Activated CD4-positive, alpha-beta T cell treated with anti-CD3 and anti-CD28 coated beads, Interleukin-2, Interleukin-6, amounts not matched to agents 100 ng/mL and 50 ng/mL, durations not matched to agents 16 hours and 8 hours (primary cell): Measurements from ENCODE around the gene CST7.
"Not testable (repeated sequence)": the region's sequence is repeated elsewhere in the genome, so short reads cannot be mapped to it uniquely, and the experiment has no call there.

Experiments
- DNase-seq: peaks from one replicate; pipeline ENCODE4 v3.0.0-alpha.2; 2020

The CST7 gene

DNA sequence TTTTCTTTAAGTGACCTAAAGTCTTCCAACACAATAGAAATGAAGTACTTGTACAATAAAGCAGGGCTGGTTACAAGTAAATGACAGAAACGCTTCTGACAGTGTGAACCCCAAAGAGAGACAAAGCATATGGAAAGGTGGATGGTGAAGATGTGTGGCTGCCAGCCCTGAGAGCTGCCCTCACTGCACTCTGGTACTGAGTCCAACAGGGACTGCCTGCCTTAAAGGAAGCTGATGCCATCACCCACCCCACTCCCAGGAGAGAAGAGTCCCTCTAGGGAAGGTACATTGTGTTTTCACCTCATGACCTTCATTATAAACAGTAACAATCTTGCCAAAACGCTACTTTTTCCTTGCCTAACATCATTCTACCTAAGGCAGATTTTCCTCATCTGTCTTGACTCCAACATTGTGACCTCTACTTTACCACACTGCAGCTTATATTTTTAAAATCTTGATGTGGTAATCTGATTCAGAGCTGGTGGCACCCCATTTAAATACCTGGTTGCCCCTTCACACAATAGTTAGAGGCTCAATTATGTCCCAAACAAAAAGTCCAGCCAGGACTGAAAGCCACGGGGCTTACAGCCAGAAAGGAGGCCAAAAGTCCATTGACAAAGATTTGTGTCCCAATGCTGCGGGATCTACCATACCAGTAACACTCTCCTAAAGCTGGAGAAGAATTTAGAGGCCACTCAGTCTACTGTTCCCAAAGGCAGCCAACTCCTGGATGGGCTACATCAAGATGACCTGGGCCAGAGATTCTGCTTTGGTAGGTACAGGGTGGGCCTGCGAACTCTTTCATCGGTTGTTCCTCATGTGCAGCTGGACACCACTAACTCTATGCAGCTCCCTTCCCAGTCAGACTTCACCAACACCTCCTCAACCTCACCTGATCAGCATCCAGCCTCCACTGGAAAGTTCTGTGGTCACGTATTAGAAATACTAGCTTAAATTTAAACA is 39.1 kb downstream of the CST7 start:
- DNase-seq, result no peak

DNA sequence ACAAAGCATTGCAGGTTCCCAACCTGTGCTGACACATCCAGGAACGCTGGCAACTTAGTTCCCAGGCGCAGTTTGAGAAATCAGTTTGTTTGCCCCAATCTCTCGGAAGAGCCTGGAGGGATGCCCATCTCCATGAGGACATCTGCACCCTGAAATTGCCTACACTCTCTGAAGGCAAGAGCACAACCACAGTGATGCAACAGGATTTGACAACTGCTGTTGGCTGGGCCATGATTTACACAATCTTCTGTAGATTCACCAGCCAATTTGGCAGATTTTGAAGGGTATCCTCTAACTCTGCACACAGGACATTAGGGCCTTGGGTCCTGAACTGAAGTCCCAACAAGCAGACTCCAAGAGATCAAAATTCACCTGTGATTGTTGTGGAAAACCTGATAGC is 40.1 kb downstream of the CST7 start:
- DNase-seq, result no peak

DNA sequence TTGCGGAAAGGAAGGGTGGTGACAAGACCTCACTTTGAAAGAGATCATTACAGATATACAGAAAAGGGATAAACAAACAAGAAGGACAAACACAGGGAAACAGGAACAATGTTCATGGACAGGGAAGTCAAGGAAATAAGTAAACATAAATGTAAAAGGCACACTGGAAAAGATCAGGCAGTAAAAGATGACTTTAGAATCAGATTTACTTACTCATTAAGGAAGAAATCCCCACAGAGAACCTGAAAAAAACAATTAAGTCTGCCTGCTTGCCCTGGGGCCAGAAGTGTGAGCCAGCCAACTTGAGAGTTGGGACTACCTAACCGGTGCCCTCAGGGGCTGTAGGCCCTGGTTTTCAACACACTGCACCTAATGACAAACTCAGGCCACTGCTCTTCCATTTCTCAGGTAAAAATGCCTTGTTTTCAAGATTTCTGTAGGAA is 41.8 kb downstream of the CST7 start:
- no peak for DNase-seq

DNA sequence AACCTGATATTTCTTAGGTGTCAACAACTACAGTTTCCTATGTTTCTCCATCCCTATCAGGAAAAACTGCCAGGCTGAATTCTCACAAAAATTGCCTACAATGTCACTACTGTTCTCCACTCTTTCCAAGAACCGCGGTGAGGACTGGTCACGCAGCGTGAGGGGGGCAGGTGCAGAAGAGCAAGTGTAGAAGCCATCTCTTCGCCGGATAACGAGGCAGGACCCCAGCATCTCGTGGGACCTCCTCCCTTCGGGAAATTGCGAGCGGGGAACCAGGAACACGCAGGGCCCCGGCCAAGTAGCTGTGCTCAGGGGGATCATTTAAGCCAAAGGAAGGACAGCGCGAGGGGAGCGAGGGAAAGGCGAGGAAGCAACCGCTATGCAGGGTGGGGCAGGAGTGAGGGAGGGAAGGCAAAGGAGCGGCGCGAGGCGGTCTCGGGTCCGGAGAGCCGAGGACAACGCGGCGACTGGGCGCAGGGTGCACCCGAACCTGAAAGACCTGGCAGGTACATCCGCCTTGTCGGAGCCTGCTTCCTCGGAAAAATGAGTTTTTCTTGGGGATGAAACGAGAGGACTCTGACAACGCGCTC is 42.9 kb downstream of the CST7 start:
- peak; percentile 21 for DNase-seq

DNA sequence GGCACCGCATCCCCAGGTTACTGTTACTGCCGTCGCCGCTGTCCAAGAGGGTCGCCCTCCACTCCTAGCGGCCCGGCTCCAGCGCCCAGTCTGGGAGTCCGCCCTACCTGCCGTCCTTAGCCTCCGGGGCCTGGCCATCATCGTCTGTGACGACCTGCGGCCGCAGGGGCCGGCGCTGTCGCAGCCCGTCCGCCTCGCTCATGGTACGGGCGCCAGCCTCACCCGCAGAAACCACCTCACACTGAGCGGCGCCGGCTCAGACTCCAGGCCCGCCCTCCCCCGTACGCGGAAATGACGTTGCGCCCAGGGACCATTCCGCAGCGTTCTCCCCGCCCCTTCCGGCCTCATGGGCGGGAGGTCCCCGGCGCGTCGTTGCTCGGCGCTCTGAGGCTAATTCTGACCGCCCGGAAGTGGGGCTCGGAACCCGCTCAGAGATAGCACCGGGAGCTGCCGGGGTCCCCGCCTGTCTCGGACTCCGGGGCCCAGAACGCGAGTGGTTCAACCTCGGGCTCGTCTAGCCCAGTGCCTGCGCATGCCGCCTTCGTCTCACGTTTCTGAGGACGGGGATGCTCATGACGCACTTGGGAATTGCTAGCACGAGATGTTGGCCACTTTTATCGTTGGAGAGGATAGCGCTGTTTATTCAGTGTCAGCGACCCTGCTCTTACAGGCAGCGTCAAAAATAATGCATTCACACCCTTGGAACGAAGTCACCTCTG is 43.6 kb downstream of the CST7 start, which contains the start of gene APMAP:
Gene APMAP (minus strand): TSS at position 265 of the 719 bp plus-strand sequence. CDS start 63 bp downstream, at position 202.
- DNase-seq, result peak; percentile 97

DNA sequence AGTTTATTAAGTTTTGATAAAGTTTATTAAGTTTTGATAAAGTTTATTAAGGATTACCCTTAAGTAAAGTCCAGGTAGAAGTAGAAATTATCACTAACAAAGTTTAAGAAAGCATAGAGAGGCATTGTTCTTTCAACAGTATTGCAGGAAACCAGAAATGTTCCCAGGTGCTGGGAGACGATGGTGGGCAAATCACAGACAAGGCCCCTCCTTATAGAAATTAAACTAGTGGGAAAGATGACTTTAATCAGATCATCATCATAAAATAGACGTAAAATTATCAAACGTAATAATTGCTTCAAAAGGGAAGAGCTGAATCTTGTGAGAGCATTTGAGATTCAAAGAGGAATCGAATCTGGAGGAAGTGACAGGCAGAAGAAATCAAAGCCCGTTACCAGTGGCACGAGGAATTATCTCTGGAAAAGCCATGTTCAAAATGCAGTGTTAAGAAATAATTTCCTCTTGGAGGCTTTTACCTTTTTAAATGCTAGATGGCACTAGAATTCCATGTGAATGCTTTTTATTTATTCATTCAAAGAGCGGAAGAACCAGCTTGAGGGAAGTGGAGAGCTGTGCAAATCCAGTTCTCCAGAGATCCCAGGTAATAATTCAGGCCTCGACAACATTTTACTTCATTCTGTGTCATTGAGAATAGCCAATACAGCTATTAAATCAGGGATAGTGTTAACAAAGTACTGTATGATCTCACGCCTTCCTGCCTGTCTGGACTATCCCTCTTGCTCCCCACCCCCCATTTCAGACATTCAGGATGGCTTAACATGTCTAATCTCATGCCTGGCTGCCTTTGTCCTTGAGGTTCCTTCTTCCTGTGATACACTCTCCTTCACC is 44.5 kb downstream of the CST7 start:
- DNase-seq, result no peak

DNA sequence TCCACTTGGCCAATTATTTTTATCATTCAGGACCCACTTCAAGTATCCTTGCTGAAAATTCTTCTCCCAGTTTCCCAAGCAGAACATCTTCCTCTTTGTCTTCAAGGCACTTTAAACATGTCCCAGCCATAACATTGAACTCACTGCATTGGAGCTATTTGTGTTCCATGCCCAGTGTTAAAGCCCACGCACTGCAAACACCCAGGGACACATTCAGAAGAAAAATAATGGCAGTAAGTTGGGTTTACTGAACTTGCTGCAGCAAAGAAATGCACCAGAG is 45.1 kb downstream of the CST7 start:
- no peak for DNase-seq

DNA sequence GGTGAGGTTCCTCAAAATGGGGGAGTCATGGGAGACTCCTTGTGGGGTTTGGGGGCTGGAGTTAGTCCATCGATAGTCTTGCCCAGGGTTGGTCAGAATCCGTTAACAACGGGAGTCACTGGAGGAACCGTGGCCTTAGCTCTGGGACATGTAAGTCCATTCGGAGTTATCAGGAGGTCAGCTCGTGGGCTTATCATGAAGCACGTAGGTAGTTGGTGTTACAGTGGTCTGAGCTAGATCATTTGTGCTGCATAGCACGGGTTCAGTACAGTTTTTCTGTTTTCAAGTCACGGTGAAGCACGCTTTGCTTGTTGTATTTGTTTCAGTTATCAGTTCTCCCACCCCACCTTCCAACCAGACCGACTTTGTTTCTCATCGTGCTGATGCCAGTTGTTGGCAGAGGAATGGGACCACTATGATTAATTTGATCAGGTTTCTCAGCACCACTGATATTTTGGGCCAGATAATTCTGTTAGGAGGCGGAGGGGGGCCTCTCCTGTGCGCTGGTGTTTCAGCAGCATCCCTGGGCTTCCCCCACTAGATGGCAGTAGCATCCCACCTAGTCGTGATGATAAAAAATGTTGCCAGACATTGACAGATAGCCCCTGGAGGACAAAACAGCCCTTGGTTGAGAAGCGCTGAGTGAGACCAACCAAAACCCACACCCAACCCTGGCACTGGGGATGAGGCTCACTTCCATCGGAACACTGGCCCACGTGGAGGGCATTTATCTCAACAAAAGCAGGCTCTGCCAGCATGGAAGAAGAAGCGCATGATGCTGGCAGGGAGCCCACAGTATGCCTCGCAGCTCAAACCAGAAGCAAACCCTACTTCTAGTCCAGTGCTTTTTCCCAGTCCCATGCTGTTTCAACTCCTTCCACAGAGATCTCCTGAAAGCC is 45.6 kb downstream of the CST7 start:
- peak; percentile 88 for DNase-seq

DNA sequence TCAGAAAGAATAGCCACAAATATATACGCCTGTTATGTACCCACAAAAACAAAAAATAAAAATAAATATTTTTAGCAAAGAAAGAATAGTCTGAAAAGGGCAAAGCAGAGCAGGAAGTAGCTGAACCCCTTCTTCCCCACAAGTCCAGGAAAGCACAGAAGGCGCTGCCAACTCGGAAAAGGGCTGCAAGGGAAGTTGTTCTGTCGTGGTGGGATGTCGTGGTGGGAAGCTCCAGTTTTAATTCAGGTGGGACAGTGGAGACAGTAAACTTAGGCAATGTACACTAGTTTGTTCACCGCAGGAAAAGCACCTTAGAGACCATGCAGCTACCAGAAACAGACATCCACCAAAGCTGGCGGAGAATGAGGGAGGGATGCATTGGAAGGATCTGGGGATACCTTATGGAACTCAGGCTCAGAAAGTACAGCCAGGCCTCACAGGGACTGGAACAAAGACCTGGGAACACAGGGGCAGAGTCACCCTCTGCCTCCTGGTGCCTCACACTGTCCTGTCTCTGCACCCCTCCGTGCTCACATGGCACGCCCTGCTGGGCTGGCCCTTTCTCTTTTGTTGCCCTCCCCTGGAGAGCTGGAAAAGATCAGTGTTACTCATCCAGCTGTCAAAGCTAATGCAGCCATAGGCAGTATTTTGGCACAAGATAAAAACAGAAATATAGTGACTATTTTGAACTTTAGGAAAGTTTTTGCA is 46.8 kb downstream of the CST7 start:
- no peak for DNase-seq

DNA sequence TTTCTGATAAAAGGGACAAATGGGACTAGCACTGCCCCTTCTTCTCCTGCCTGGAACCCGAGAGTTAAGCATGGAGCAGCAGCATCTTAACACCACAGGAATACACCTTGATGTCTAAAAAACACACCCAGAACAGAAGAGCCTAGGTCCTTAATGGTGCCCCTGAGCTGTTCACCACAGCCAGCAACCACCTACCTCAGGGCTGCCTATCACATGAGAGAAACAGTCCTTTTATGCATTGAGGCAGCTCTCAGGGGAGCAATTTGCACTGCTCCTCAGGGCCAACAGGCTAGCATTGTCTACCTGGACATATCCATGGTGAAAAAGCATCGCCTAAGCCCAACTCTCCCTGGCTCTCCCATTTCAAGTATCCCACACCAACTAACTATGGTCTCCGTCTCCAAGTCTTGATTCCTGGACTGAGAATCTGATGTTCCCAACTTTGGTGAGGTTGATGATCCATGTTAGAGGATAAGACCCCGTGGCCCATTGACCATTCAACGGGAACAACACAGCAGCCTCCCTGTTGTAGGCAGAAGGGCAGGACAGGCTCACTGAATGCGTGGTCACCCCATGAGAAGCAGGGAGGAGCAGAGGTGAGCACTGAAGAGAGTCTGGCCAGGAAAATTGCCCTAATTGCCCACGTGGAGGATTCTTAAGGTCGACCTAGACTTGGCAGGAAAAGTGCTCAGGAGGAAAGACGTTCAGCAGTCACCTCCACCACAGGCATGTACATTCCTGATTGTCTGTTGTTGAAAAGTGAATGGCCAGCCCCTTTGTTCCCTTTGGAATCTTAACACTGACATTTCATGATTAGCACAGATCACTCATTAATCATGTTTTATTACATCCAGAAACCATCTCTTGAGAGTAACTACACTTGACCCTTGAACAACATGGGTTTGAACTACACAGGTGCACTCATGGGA is 47.6 kb downstream of the CST7 start:
- DNase-seq, result no peak

DNA sequence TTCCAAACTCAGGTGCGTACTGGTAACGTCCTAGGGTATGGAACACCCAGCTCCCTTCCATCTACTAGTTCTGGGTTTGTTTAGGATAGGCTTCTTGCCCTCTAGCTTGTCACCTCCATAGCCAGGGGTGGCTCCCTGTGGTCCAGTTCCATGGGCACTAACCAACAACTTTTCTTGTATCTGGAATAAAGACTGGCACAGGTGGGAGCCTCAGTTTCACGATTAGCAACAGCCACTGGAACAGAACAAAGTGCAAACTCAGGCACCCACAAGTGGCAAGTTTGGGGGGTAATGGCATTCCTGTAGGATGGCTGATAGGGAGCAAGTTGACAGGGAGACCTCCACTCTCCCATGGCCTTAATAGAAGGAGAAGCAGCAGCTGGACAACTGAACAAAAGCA is 49.1 kb downstream of the CST7 start:
- no peak for DNase-seq

DNA sequence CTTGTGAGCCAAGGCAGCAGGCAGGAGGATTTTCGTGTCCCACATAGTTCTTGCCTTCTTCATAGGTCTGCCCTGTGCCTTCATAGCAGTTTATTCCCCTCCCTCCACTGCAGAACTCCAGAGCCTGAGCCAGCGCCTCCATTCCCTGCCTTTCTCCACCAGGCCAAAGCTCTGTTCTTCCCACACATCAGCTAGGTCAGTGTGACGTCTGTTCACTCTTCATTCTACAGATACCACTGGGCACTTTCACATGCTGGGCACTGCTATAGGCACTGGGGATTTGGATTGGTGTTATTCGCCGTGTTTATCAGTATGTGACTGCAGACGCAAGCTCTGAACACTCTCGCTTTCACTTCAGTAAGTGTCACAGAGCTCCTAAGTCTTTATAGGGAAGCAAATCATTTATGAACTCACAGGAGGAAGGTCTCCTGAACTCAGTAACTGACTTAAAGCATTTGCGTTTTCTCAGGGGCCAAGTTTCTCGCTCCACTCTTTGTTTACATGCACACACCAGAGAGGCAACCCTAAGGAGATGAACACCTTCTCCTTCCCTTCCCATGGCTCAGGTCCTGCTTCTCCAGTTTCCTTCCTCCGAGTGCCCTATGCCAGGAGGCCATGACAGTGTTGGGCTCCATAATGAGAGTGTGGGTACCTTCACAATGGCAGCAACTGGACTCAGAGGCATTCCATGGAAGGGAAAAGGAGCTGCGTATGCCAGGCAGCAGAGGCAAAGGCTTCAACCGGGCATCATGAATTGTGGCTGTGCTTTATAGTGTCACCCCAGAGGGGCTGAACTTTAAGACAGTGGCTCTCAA is 49.8 kb downstream of the CST7 start:
- DNase-seq, result no peak

DNA sequence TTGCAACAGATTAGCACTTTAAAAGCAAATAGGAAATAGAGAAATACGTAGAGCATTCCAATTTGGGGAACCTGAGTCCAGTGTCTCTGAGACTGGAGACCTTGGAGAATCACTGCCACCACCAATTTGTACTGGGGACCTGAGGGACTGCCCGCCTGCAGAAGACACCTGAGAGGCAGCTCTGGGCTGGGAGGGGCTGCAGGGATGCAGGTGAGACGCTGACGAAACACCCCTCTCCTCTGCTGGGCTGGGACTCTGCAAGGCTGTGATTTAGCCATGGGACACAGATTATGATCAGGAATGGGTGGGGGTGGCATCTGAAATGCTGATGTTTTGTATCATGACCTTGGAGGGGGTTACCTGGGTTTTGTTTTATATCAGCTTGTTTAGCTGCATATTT is 50.5 kb downstream of the CST7 start:
- no peak for DNase-seq

DNA sequence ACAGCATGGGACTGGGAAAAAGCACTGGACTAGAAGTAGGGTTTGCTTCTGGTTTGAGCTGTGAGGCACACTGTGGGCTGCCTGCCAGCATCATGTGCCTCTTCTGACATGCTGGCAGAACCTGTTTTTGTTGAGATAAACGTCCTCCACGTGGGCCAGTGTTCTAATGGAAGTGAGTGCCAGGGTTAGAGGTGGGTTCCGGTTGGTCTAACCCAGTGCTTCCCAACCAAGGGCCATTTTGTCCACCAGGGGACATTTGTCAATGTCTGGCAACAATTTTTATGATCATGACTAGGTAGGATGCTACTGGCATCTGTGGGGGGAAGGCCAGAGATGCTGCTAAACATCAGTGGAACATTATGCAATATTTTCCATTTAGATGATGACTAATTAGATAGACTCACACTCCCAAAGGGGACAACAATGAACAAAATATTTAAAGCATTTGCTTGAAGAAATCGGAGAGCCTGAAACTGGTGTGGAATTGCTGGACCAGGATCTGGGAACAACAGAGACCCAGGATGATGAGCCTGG is 51.3 kb downstream of the CST7 start:
- no peak for DNase-seq

DNA sequence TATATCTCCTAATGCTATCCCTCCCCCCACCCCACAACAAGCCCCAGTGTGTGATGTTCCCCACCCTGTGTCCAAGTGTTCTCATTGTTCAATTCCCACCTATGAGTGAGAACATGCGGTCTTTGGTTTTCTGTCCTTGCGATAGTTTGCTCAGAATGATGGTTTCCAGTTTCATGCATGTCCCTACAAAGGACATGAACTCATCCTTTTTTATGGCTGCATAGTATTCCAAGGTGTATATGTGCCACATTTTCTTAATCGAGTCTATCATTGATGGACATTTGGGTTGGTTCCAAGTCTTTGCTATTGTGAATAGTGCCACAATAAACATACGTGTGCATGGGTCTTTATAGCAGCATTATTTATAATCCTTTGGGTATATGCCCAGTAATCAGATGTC is 52.3 kb downstream of the CST7 start:
- not testable (repeated sequence) for DNase-seq

DNA sequence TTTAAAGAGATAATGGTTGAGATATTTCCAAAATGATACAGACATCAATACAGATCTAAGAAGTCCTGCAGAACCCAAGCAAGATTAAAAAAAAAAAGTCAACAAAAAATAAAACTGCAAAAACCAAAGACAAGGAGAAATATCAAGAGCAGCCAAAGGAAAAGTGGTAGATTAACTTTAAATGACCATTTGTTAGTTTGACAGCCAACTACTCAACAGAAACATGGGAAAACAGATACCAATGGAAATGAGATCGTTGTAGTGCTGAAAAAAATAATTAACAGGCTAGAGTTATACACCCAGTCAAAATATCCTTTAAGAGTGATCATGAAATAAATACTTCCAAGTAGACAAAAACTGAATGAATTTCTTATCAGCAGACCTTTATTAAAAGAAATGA is 53.9 kb downstream of the CST7 start:
- no peak for DNase-seq

DNA sequence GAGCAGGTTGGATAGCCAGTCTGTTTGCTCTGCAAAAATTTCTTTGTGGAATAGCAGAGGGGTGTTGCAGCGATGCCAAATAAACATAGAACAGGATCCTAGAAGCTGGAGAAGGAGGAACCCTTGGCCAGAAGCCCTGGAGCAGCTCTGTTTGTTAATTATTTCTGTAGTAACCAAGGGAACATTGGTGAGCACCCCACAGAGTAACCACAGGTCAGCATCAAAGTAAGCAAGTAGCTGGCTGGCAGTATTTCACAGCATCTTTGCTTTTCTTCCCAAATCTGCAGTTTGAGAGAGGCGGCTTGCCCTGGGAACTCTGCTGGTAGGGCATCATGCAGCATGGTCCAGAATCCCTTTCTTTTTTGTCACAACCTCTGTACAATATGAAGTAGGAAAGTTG is 56.2 kb downstream of the CST7 start:
- DNase-seq, result no peak

DNA sequence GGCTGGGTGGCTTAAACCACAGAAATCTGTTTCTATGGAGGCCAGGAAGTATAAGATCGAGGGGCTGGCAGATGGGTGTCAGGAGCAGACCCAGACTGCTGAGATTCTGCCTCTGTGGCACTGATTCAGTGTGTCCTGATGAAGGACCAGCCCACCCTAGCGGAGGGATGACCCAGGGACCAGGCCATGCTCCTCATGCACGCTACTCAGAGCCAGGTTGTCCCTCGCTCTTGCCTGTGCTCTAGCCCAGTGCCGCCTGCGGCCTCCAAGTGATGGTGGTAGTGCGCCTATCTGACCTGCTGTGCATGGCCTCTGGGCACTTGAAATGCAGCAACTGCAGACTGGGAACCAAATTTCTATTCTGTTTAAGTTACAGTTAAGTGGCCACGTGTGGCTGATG is 56.6 kb downstream of the CST7 start:
- DNase-seq, result no peak
